H4 (cell line): Measurements from ENCODE around the gene SDF4. TPM values are rescaled to one million over a fixed set of nuclear protein-coding genes. Genes with fewer than 3 reads are reported as not detected.

Experiments
- DNase-seq: peaks from one replicate; pipeline ENCODE4 v3.0.0-alpha.2; 2015; ENCODE audit warnings: low spot score
- total RNA-seq: library from RNA; depleted of rRNA; stranded (reverse); fragments of >200 nt; shearing (Covaris generic); gene quantifications from 2 replicates; pipeline ENCODE4 v1.2.3, GENCODE V29; 2014

SDF4 gene
- total RNA-seq, 1 experiment from 2014 or later = 101 TPM

DNA sequence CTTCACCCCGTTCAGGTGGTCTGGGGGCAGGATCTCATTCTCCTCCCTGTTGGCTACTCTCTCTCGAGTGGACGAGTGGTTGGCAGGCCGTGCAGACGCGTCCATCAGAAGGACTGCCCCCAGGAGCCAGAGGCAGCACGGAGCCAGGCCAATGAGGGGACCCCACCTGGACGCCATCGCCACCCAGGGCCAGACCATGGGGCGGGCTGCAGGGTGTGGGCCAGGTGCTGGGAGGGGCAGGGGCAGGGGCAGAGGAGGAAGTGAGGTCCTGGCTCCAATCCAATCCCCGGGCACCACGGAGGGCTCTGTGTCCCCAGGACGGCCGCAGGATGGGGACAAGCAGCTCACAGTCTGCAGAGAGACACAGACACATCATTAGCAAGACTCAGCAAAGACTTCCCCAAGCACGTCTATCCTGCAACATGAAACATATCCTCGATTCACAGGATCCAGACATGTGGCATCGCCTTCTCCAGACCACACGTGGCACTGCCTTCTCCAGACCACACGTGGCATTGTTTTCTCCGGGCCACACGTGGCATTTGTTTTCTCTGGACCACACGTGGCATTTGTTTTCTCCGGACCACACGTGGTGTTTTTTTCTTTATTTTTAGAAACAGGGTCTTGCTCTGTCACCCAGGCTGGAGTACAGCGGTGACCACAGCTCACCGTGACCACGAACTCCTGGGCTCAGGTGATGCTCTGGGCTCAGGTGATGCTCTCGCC, 3.0 kb downstream of the SDF4 start:
- DNase-seq = no peak

DNA sequence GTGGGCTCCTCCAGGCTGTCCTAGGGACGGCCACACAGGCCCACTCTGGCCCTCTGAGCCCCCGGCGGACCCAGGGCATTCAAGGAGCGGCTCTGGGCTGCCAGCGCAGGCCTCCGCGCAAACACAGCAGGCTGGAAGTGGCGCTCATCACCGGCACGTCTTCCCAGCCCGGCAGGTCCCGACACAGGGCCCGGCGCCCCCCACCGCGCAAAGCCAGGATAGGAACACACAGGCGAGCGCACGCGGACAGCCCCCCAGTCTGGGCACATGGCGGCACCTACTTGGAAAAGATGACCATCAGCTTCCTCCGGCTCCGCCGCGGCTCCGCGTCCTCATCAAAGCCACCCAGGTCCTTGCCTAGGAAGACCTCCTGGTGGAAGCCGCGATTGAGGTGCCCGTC, 3.6 kb downstream of the SDF4 start:
- no peak for DNase-seq

DNA sequence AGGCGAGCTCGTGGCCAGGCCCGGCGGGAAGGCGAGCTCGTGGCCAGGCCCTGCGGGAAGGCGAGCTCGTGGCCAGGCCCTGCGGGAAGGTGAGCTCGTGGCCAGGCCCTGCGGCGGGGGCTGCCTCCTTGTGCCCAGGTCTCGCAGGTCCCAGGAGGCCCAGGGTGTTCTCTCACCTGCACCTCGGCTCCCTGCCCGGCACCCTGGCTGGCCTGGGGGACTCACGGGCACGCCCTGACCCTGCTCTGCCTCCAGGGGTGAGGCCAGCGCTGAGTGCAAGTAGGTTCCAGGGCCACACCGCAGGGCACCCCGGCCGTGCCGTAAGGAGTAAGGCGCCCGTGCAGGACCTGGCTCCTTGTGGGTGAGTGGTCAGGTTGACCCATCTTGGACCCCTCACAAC, 4.4 kb downstream of the SDF4 start:
- no peak for DNase-seq

DNA sequence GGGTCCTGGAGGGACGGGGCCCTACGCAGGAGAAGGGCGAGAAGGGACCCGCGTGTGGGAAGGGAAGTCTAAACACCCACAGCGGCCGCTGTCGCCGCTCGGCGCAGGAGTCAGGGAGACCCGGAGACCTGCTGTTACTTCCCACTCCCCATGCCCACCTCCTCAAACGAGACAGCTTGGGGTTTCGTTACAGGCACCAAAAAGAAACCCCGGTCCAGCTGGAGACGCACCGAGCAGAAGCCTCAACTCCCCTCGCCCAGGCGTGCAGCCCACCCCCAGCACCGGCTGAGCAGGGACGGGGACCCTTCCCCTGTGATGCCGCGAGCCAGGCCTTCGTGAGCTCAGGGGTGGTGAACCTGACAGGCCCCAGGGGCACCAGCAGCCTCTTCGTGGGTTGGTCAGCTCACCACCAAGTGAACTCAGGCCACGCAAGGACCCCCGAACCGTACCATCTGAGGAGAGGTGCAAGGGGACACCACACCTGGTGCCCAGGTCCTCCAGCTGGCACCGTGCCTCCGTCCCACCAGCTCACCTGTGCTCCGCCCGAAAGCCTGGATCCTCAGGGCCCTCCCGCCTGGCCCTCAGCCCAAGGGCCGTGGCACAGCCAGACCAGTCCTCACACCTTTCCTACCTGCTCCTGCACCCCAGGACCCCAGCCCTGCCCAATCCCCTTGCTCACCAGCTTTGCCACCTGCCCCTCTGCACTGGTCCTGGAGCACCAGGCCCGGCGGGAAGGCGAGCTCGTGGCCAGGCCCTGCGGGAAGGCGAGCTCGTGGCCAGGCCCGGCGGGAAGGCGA, 5.0 kb downstream of the SDF4 start:
- no peak for DNase-seq

DNA sequence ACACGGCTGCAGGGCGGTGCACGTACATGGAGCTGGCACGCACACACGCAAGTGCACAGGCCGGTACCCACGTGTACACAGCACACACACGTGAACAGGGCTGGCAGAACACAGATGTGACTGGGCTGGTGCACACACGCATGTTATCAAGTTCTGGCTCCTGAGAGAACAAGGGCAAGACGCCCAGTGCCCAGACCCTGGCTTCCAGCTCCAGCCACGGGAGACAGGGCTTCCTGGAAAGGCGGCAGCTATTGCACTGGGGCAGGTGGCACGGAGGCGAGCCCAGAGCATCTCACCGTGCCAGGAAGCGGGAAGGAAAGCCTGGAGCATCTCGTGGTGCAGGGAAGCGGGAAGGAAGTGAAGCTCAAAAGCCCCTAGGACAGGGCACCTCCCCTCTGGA, 5.9 kb downstream of the SDF4 start:
- no peak for DNase-seq

DNA sequence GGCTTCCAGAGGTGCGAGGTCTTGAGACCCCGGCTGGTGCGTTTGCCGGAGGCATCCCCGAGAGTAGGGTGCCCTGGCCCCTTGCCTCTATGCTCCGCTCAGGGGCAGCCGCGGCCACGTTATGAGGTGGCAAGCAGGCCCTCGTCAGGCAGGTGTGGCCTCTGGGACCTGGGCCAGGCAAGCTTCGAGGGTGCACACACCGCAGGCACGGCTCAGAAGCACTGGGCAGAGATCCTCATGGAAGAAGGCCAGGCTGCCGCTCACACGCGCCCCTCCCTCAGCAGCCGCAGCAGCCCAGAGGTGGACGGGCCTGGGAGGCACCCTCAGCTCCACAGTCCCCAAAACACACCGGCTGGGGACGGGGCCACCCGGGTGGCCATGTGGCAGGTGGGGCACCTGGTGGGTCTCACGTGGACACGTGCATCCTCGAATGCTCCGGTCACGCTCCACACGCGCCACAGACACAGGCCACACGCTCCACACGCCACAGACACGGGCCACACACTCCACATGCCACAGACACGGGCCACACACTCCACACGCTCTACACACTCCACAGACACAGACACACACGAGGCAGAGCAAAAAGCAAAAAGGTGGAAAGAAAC, 6.5 kb downstream of the SDF4 start:
- DNase-seq = no peak

- DNase-seq = no peak
These were observed 7.9 kb downstream of the SDF4 start for GRCh38 chr1:1223891-1224290.

DNA sequence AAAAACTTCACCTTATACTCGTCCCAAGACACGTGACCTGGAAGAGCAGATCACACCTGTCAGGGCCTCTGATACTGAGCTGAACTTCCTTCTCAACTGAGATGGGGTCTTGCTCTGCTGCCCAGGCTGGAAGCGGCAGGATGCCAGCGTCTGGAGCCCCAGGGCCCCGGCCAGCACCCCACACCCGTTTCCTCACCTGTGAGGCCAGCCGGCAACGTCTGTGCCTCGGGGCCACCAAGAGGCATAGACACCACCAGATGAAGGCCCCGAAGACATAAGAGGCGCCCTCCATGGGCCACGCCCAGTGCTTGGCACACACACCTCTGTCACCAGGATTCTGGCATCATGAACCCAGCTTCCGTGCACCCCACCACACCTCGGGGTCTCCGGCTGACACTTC, 8.5 kb downstream of the SDF4 start:
- no peak for DNase-seq

GRCh38 chr1:1222575-1223225, 9.1 kb downstream of the SDF4 start:
- DNase-seq = no peak

- no peak for DNase-seq
These were observed 9.8 kb downstream of the SDF4 start for GRCh38 chr1:1221887-1222574.

GRCh38 chr1:1220197-1220596, 11.6 kb downstream of the SDF4 start:
- DNase-seq = no peak

DNA sequence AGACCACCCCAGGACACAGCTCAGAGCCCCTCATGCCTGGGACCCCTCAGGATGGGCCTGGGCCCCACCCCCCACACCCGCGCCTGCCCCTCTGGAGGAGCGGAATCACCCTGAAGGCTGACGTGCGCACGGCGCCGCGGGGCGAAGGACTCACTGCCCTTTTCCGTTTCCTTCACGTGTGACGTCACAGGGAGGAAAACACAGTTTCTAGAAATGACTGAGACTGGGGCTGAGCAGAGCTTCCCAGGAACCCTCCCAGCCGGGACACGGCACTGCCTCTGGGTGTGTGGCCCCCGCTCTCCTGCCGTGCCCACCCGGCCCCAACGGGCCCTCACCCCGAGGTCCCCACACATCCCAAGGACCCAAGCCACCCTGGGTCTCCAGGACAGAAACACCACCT, 12.5 kb downstream of the SDF4 start:
- no peak for DNase-seq

DNA sequence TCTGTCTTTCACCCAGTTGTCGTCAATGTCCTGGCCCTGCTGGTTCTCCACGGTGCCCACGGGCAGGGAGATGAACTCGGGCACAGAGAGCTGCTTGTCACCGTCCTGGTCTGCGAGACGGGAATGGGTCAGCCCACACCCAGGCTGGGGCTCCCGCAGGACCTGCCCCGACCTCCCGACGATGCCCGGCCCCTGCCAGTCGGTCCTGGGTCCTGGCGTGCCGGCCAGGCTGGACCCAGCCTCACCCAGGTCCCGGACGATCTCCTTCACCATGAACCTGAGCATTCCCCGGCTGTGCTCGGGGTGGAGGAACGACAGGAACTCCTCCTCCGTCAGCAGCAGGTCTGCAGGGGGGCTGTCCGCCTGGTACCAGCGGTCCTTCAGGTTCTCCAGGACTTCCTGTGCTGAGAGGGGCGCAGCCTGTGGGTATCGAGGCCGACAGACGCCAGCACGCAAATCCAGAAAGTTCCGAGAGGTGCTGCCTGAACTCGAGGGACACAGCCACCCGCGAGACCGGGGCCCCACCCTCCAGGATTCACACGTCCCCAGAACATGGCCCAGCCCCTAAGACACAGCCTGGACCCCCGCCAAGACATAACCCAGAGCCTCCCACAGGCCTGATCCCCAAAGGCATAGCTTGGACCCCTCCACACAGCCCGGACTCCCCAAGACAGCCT, 13.1 kb downstream of the SDF4 start:
- no peak for DNase-seq

- DNase-seq = no peak
These were observed 13.9 kb downstream of the SDF4 start for GRCh38 chr1:1217621-1218523.

- DNase-seq = no peak
These were observed 14.8 kb downstream of the SDF4 start for GRCh38 chr1:1216770-1217620.

DNA sequence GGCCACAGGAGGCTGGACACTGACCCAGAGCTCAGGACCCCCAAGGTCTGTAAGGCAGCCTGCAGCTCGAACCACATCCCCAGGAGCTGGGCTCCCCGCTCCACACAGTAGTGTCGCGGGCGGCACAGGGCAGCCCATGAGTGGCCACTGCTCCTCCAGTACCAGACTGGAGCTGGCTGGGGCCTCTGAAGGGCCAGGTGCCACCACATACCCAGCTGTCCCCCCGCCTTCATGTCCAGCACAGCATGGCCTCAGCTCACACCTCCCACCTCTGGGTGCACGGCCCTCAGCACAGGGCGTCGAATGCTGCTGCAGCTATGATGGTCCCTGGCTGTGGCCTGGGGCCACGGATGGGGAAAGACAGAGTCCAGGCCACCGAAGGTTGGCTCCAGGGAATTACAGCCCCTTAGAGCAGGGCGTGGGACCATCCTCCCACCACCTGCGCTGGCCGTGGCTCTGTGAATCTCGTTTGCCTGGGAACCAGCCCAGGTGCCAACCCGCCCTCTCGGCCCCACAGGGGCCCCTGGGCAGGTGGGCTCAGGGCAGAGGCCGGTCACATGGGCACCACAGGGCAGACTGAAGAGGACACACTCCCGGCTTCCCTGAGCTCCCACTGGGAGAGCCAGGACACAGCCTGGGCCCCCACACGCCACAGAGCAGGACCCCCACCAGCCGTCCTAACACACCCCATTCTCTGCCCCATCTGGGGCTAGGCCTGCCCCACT, 15.8 kb downstream of the SDF4 start:
- DNase-seq = no peak

DNA sequence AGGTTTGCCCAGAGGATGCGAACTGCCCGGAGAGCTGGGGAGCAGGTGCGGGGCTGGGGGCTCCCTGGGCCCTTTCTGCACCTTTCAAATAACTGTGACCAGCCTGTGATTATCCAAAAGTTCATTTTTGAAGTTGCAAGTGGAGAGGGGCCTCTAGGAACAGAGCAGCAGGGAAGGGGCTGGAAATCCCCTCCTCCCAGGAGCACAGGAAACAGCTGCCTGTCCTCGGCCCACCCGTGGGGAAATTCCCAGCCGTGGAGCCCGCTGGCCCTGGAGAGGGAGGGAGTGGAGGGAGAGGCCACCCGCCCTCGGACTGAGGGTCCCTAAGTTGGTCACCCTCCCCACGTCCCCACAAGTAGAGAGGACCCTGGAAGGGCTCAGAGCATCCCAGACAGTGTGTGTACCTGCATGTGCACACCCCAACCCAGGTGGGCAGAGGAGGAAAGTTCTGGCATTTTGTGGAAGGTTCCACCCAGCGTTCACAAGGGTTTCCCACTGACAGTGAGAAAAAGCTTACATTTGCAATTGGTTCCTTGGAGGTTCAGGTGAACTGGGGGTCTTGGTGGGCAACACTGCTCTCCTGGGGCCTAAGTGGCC, 16.6 kb downstream of the SDF4 start:
- no peak for DNase-seq
